ENCODE measurements around the gene TICRR.
"Not testable (repeated sequence)": the region's sequence is repeated elsewhere in the genome, so short reads cannot be mapped to it uniquely, and the experiment has no call there.

Gene TICRR

DNA sequence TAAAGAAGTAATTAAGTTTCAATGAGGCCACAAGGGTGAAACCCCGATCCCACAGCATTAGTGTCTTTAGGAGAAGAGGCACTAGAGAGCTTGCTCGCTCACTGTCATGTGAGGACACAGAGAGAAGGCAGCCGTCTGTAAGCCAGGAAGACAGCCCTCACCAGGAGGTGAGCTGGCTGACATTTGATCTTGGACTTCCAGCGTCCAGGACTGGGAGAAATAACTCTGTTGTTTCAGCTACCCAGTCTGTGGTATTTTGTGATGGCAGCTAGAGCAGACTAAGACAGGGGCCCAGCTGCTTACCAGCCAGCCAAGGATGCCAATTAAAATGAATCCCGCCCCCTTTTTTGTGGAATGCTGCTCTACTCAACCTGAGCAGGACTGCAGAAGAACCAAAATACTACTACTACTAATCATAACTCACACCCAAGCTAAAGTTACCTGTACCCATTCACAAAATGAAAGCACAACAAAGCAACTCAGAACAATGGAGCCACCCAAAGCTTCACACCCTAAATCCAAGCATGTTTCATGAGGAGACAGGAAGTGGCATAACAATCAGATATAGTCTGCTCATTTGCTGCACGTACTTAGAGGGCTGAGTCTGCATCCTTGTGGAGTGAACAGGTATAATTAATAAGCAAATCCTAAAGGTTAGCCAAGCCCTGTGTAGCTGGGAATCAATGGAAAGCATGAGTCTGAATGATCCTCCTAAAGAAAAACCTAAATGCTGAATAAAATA, 43.3 kb upstream of the TICRR start:
- CTCF ChIA-PET, result interaction anchor here (1.0 to 2.7 kb wide), 3 partner anchors 9 to 173 kb away, joined by 3 to 8 read pairs (median 4); no protein-coding TSS in a partner anchor
- POLR2A ChIA-PET, result no interaction called here
- DNase-seq (ENCODE audit: extremely low spot score), result no peak
- TF ChIP-seq, protein P1, sequence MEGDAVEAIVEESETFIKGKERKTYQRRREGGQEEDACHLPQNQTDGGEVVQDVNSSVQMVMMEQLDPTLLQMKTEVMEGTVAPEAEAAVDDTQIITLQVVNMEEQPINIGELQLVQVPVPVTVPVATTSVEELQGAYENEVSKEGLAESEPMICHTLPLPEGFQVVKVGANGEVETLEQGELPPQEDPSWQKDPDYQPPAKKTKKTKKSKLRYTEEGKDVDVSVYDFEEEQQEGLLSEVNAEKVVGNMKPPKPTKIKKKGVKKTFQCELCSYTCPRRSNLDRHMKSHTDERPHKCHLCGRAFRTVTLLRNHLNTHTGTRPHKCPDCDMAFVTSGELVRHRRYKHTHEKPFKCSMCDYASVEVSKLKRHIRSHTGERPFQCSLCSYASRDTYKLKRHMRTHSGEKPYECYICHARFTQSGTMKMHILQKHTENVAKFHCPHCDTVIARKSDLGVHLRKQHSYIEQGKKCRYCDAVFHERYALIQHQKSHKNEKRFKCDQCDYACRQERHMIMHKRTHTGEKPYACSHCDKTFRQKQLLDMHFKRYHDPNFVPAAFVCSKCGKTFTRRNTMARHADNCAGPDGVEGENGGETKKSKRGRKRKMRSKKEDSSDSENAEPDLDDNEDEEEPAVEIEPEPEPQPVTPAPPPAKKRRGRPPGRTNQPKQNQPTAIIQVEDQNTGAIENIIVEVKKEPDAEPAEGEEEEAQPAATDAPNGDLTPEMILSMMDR (IDR thresholded peaks at IDR 0.05; ENCODE audit: control extremely low read depth, extremely low read depth, low read depth, missing control alignments), result no peak

DNA sequence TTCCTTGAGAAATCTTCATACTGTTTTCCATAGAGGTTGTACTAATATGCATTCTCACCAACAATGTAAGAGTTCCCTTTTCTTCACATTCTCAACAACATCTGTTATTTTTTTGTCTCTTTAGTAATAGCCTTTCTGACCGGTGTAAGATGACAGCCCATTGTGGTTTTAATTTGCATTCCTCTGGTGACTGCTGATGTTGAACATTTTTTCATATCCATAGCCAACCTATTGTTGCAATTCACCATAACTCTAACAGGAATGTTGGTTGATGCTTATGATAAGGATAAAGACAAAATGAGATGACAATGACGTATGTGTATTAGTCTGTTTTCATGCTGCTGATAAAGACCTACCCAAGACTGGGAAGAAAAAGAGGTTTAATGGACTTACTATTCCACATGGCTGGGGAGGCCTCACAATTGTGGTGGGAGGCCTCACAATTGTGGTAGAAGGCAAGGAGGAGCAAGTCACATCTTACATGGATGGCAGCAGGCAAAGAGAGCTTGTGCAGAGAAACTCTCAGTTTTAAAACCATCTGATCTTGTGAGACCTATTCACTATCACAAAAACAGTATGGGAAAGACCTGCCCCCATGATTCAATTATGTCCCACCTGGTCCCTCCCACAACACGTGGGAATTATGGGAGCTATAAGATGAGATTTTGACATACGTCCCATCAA, 41.3 kb upstream of the TICRR start:
- TF ChIP-seq, protein P1 (IDR thresholded peaks at IDR 0.05; ENCODE audit: control extremely low read depth, extremely low read depth, low read depth, missing control alignments), result no peak
- CTCF ChIA-PET, result no interaction called here
- DNase-seq (ENCODE audit: extremely low spot score), result no peak
- POLR2A ChIA-PET, result no interaction called here

DNA sequence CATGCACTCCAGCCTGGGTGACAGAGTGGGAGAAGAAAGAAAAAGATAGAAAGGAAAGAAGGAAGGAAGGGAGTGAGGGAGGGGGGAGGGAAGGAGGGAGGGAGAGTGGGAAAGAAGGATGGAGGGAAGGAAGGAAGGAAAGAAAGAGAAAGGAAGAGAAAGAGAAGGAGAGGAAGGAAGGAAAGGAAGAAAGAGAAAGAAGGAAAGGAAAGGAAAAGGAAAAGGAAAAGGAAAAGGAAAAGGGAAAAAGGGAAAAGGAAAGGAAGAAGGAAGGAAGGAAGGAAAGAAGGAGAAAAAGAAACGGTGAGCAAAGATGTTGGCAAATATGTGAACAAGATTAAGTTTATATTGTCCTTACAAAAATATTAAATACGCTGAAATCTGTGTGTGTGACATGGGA, 36.2 kb upstream of the TICRR start:
- POLR2A ChIA-PET, result no interaction called here
- TF ChIP-seq, protein P1 (IDR thresholded peaks at IDR 0.05; ENCODE audit: control extremely low read depth, extremely low read depth, low read depth, missing control alignments), result no peak
- DNase-seq (ENCODE audit: extremely low spot score), result no peak
- CTCF ChIA-PET, result no interaction called here

DNA sequence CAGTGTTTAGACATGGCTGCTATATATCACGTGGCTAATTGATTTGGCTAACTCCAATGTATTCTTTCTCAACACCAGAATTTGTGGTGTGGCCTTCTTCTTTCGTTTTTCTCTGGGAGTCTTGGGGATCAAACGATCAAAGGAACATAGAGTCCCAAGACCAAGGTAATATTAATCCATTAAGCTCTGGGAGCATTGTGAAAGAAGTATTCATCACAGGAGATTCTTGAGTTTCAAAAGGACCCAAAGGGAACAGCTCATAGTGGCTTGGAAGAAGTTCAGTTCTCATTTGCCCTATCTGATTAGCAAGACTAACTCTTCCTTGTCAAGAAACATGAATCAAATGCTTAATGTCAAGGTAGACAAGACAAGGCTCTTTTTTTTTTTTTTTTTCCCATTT, 32.9 kb upstream of the TICRR start:
- no peak for DNase-seq (ENCODE audit: extremely low spot score)
- CTCF ChIA-PET, result interaction anchor here (1.3 kb wide), 1 partner anchor 20 kb away, joined by 3 read pairs; no protein-coding TSS in a partner anchor
- TF ChIP-seq, protein P1 (IDR thresholded peaks at IDR 0.05; ENCODE audit: control extremely low read depth, extremely low read depth, low read depth, missing control alignments), result no peak
- POLR2A ChIA-PET, result no interaction called here

DNA sequence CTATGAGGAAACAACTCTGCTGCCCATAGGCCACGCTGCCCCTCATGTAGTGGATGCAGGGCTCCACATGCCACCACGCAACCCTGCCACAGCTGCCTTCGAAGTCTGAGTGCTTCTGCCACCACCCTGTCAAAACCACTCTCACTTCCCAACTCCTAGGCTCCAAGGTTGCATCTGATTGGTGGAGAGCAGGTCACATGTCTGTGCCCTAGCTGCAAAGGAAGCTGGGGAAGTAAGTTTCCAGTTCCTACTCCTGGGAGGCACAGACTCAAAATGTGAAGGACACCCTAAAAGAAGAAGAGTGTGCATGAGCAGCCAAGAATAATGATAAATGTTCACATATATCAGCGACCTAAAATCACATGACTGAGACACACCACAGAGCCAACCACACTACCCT, 31.9 kb upstream of the TICRR start:
- CTCF ChIA-PET, result no interaction called here
- DNase-seq (ENCODE audit: extremely low spot score), result no peak
- TF ChIP-seq, protein P1 (IDR thresholded peaks at IDR 0.05; ENCODE audit: control extremely low read depth, extremely low read depth, low read depth, missing control alignments), result no peak
- POLR2A ChIA-PET, result no interaction called here

DNA sequence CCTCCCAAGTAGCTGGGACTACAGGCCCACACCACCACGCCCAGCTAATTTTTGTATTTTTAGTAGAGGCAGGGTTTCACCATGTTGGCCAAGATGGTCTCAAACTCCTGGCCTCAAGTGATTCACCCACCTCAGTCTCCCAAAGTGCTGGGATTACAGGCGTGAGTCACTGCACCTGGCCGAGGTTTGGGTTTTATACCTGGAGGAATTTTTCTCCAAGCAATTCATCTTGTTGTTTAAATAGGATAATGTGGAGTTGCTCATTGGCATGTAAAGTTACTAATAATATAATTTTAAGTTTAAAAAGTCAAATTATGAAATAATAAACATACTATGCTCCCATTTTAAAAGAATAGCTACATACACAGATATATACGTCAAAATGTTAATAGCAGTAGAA, 26.1 kb upstream of the TICRR start:
- POLR2A ChIA-PET, result not testable (repeated sequence)
- CTCF ChIA-PET, result interaction anchor here (0.7 to 2.5 kb wide), 3 partner anchors 106 to 190 kb away, joined by 3 to 8 read pairs (median 4); no protein-coding TSS in a partner anchor

DNA sequence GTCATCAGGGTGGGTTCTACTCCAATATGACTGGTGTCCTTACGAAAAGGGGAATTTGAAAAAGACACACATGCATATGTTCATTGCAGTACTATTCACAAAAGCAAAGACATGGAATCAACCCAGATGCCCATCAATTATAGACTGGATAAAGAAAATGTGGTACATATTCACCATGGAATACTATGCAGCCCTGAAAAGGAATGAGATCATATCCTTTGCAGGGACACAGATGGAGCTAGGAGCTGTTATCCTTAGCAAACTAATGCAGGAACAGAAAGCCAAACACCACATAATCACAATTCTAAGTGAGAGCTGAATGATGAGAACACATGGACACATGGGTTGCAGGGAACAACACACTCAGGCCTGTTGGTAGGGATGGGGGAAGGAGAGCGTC, 24.8 kb upstream of the TICRR start:
- POLR2A ChIA-PET, result no interaction called here
- CTCF ChIA-PET, result interaction anchor here (0.9 kb wide), 1 partner anchor 22 kb away, joined by 3 read pairs; no protein-coding TSS in a partner anchor
- TF ChIP-seq, protein P1 (IDR thresholded peaks at IDR 0.05; ENCODE audit: control extremely low read depth, extremely low read depth, low read depth, missing control alignments), result no peak
- no peak for DNase-seq (ENCODE audit: extremely low spot score)

More for the DNA sequence above, 26.1 kb upstream of the TICRR start:
- not testable (repeated sequence) for DNase-seq (ENCODE audit: extremely low spot score)

All from GM10248 (cell line).